Mammary epithelial cell (primary cell): Measurements from ENCODE around the gene INHBB.

Source experiments
- EZH2 ChIP-seq: IDR thresholded peaks from 2 replicates; pipeline ENCODE4 v1.6.1; 2012; ENCODE audit warnings: low read length, inconsistent platforms, borderline replicate concordance
- TF ChIP-seq, protein P1 (sequence below), 2 donors: IDR thresholded peaks in 1 of 2; conservative IDR thresholded peaks in 1 of 2; 2 replicates each; pipeline ENCODE4 v1.5.1; 2011 to 2012; ENCODE audit warnings: inconsistent platforms in 2 of 2, low read length in 2 of 2, mild to moderate bottlenecking in 2 of 2, control low read depth in 1 of 2, low read depth in 1 of 2; ENCODE audit not compliant: insufficient read depth in 1 of 2; ENCODE audit errors: extremely low read depth in 1 of 2

GRCh38 chr2:120357768-120358167, 11.8 kb downstream of the INHBB start:
- TF ChIP-seq, protein P1, sequence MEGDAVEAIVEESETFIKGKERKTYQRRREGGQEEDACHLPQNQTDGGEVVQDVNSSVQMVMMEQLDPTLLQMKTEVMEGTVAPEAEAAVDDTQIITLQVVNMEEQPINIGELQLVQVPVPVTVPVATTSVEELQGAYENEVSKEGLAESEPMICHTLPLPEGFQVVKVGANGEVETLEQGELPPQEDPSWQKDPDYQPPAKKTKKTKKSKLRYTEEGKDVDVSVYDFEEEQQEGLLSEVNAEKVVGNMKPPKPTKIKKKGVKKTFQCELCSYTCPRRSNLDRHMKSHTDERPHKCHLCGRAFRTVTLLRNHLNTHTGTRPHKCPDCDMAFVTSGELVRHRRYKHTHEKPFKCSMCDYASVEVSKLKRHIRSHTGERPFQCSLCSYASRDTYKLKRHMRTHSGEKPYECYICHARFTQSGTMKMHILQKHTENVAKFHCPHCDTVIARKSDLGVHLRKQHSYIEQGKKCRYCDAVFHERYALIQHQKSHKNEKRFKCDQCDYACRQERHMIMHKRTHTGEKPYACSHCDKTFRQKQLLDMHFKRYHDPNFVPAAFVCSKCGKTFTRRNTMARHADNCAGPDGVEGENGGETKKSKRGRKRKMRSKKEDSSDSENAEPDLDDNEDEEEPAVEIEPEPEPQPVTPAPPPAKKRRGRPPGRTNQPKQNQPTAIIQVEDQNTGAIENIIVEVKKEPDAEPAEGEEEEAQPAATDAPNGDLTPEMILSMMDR (conservative IDR thresholded peaks at IDR 0.05 in 1 of 2, IDR thresholded peaks at IDR 0.05 in 1 of 2; ENCODE audit: extremely low read depth in 1 of 2, insufficient read depth in 1 of 2, low read depth in 1 of 2, low read length in 2 of 2), result no peak
- TF ChIP-seq EZH2, result no peak
